K562 (cell line): ENCODE measurements around the gene JAKMIP1. TPM values are rescaled to one million over a fixed set of nuclear protein-coding genes. Genes with fewer than 3 reads are reported as not detected.

Experiments used
- ATAC-seq: fragments of 200-7000 bp; cut with Tn5 transposase; 3 replicates; pipeline ENCODE4 v1.9.1; 2020; ENCODE audit warnings: moderate library complexity
- BruUV-seq: library from RNA; stranded (reverse); fragments of 400-500 nt; replicated peaks from 2 replicates; lab custom pipeline; 2021; lab: Mats Ljungman, UMichigan
- CTCF ChIA-PET: fragments of 300-600 bp; formaldehyde crosslinking; extraction: SDS; loops from one replicate; lab custom pipeline; 2021; ENCODE audit warnings: low intra/inter-chr PET ratio; lab: Yijun Ruan, JAX
- POLR2A ChIA-PET: fragments of 300-600, 350-650 bp; sonication (Branson Sonifier 250); formaldehyde crosslinking; extraction: SDS; loops from one replicate; lab custom pipeline; 2021; ENCODE audit warnings: antibody characterized with exemption, inconsistent platforms; lab: Yijun Ruan, JAX
- DNase-seq, 4 experiments: peaks; one replicate each; pipeline versions ENCODE4 v3.0.0 to v3.0.0-alpha.2; 2011 to 2018; ENCODE audit warnings: low spot score in 3 of 4, mixed read lengths in 3 of 4; ENCODE audit errors: extremely low read depth in 1 of 4
- FAIRE-seq: peaks from 2 replicates; lab custom pipeline; 2011; peaks lifted over from hg19 to GRCh38; lab: Jason Lieb, UNC
- H2AFZ ChIP-seq: 2 replicates; pipeline ENCODE4 v1.6.0; 2011; ENCODE audit warnings: low read depth, low read length, control low read depth, inconsistent platforms
- H3K27ac ChIP-seq: fragments of 200-600 bp; 3 replicates; pipeline ENCODE4 v1.8.0; 2011; ENCODE audit warnings: low read depth, mild to moderate bottlenecking, control low read depth, inconsistent platforms, low read length, moderate library complexity, mixed read lengths; ENCODE audit errors: extremely low read depth
- H3K27me3 ChIP-seq, 2 experiments: fragments of 300-600 bp in 1 of 2; 2 replicates in 1 of 2; 3 replicates in 1 of 2; pipeline versions ENCODE4 v1.6.0 to v1.8.0; 2011; ENCODE audit warnings: inconsistent platforms in 2 of 2, low read length in 2 of 2, mild to moderate bottlenecking in 1 of 2, mixed read lengths in 1 of 2, moderate library complexity in 1 of 2; ENCODE audit not compliant: control insufficient read depth in 2 of 2, insufficient read depth in 2 of 2
- H3K36me3 ChIP-seq: fragments of 300-600 bp; 3 replicates; pipeline ENCODE4 v1.8.0; 2011; ENCODE audit warnings: mild to moderate bottlenecking, low read length, inconsistent platforms; ENCODE audit not compliant: control insufficient read depth, insufficient read depth
- H3K4me1 ChIP-seq, 2 experiments: fragments of 200-600 bp in 1 of 2; replicated peaks in 1 of 2; 2 replicates in 1 of 2; 3 replicates in 1 of 2; pipeline versions ENCODE4 v1.5.1 to v1.8.0; 2011; ENCODE audit warnings: inconsistent platforms in 2 of 2, low read length in 2 of 2, mild to moderate bottlenecking in 1 of 2, mixed read lengths in 1 of 2, moderate library complexity in 1 of 2; ENCODE audit not compliant: control insufficient read depth in 2 of 2, insufficient read depth in 2 of 2
- H3K4me2 ChIP-seq: 2 replicates; pipeline ENCODE4 v1.6.1; 2011; ENCODE audit warnings: low read length, control low read depth, inconsistent platforms, mixed read lengths; ENCODE audit not compliant: insufficient read depth
- H3K4me3 ChIP-seq: fragments of 200-600 bp; sonication (generic), shearing (Covaris generic); 2 replicates; pipeline ENCODE4 v1.5.1; 2016; ENCODE audit warnings: control low read depth, inconsistent platforms
- H3K79me2 ChIP-seq: fragments of 200-600 bp; 3 replicates; pipeline ENCODE4 v1.8.0; 2011; ENCODE audit warnings: low read length, inconsistent platforms; ENCODE audit not compliant: control insufficient read depth, insufficient read depth
- H3K9ac ChIP-seq, 2 experiments: 2 replicates each; pipeline versions ENCODE4 v1.6.0 to v1.6.1; 2011; ENCODE audit warnings: low read depth in 2 of 2, low read length in 2 of 2, control low read depth in 1 of 2, inconsistent platforms in 1 of 2, mild to moderate bottlenecking in 1 of 2, mixed read lengths in 1 of 2; ENCODE audit not compliant: insufficient read depth in 1 of 2
- H3K9me1 ChIP-seq: one replicate; pipeline ENCODE4 v1.6.0; 2011; ENCODE audit warnings: inconsistent platforms, mild to moderate bottlenecking, low read length, moderate library complexity; ENCODE audit not compliant: control insufficient read depth, insufficient read depth
- H3K9me3 ChIP-seq: replicated peaks from 2 replicates; pipeline ENCODE4 v1.5.1; 2011; ENCODE audit warnings: low read depth, low read length, inconsistent platforms; ENCODE audit not compliant: control insufficient read depth, insufficient read depth
- H4K20me1 ChIP-seq: replicated peaks from 2 replicates; pipeline ENCODE4 v1.6.1; 2011; ENCODE audit warnings: low read length, inconsistent platforms, mixed read lengths; ENCODE audit not compliant: control insufficient read depth, insufficient read depth
- ARHGAP35 ChIP-seq: fragments of 450-650 bp; IDR thresholded peaks from 2 replicates; pipeline ENCODE4 v1.6.1; 2018; ENCODE audit not compliant: partially characterized antibody
- FOXJ3 ChIP-seq: sonication (generic); formaldehyde crosslinking; IDR thresholded peaks from 2 replicates; pipeline ENCODE4 v1.4.0; 2020; ENCODE audit warnings: mild to moderate bottlenecking, missing genetic modification reagents
- NCOA1 ChIP-seq: fragments of 450-650 bp; IDR thresholded peaks from 2 replicates; pipeline ENCODE4 v1.6.1; 2016; ENCODE audit warnings: low read depth
- NFE2 ChIP-seq: IDR thresholded peaks from 2 replicates; pipeline ENCODE4 v1.6.1; 2014; ENCODE audit warnings: antibody characterized with exemption, low read depth
- NONO ChIP-seq, 2 experiments: fragments of 200-400 bp in 1 of 2; fragments of 450-650 bp in 1 of 2; formaldehyde crosslinking in 1 of 2; IDR thresholded peaks; 2 replicates each; pipeline ENCODE4 v1.6.1; 2017; ENCODE audit warnings: low read depth in 2 of 2, mild to moderate bottlenecking in 2 of 2, moderate library complexity in 2 of 2, low read length in 1 of 2
- PURB ChIP-seq: sonication (generic); formaldehyde crosslinking; IDR thresholded peaks from 2 replicates; pipeline ENCODE4 v1.9.0; 2021; ENCODE audit warnings: low read depth, mild to moderate bottlenecking, missing genetic modification reagents
- WGBS: fragments of 100-300 bp; shearing (Covaris generic); methylation state at CpG from one replicate; pipeline ENCODE4 v1.1.6; 2016; ENCODE audit warnings: low coverage, mixed read lengths; ENCODE audit not compliant: insufficient coverage; ENCODE audit errors: missing lambda C conversion rate; 5-methylcytosine and 5-hydroxymethylcytosine counted together
- in situ Hi-C: fragments of 300-500 bp; cut with MboI; formaldehyde crosslinking; loops from 4 replicates; pipeline ENCODE4 v1.15.0; 2018; ENCODE audit warnings: inconsistent platforms, mixed read lengths
- intact Hi-C: fragments of 100-400 bp; cut with micrococcal nuclease; formaldehyde crosslinking; loops from 2 replicates; pipeline ENCODE4 v1.14.2; 2022
- polyA plus RNA-seq, 8 experiments: library from polyadenylated mRNA; depleted of rRNA in 4 of 8; stranded (reverse) in 5 of 8; unstranded in 3 of 8; fragments of >200 nt; fragmentation: Nextera tagmentation in 2 of 8; fragmentation: Illumina TruSeq in 1 of 8; extraction: Ambion mirVana in 2 of 8; extraction: Trizol in 1 of 8; gene quantifications; 2 replicates each; pipeline versions ENCODE4 v1.2.1 to v1.2.3, GENCODE V29; 2011 to 2014; ENCODE audit warnings: inconsistent platforms in 1 of 8, missing spikeins in 1 of 8
- total RNA-seq, 7 experiments: library from RNA; depleted of rRNA in 6 of 7; stranded (reverse); fragments of >200 nt in 6 of 7; fragmentation: Illumina TruSeq in 2 of 7; extraction: Trizol in 2 of 7; gene quantifications; 2 replicates each; pipeline versions ENCODE4 v1.2.1 to v1.2.3, GENCODE V29; 2011 to 2021; ENCODE audit warnings: low replicate concordance in 1 of 7
- TF ChIP-seq, protein P1 (sequence below): fragments of 250-450 bp; sonication (Bioruptor Pico); IDR thresholded peaks from 2 replicates; pipeline ENCODE4 v1.9.0; 2021; ENCODE audit warnings: mild to moderate bottlenecking
- TF ChIP-seq, protein P2 (sequence below): fragments of 450-650 bp; formaldehyde crosslinking; IDR thresholded peaks from 2 replicates; pipeline ENCODE4 v1.4.0; 2022; ENCODE audit warnings: mild to moderate bottlenecking, moderate library complexity
- TF ChIP-seq, protein P3 (sequence below): fragments of 150-350 bp; conservative IDR thresholded peaks from 2 replicates; pipeline ENCODE4 v1.6.1; 2014; ENCODE audit warnings: low read length

JAKMIP1 gene
- total and polyA plus RNA-seq, 9 of the 15 experiments (the other 6 are each of a cell fraction or from before 2014, with no cell fraction given) = not detected

DNA sequence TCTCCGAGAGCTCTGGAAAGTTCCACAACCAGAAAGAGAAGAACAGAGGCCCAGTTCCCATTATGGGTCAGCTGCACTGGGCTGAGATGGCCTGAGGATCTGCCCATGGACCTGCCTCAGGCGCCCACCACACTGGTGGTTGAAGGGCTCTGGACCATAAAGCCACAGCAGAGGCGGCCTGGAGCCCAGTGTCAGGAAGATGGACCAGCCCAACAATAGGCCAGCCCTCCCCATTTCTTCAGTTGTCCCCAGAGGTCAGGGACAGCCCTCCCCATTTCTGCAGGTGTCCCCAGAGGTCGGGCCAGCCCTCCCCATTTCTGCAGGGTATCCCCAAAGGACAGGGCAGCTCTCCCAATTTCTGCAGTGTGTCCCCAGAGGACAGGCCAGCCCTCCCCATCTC is 144.9 kb downstream of the JAKMIP1 start:
- BruUV-seq = no TSS peak
- ChIA-PET CTCF (no interaction called here), POLR2A (no interaction called here)
- Histone ChIP-seq H3K4me2 (no peak overlapping the region), H3K4me3 (no peak overlapping the region), H3K79me2 (no peaks in the 10 kb centered on the region), H3K36me3 (no peaks in the 10 kb centered on the region), H2AFZ (no peak overlapping the region), H3K4me1 (no peaks in the 10 kb centered on the region), H3K27ac (no peak overlapping the region), H3K27me3 (peaks cover 4 to 10% of the 10 kb centered on the region in 2 experiments; a peak in 2 of 5 replicates), H3K9me1 (no peaks in the 10 kb centered on the region), H3K9me3 (no peaks in the 10 kb centered on the region; the same call in 1 of the 2 replicates), H4K20me1 (no peaks in the 10 kb centered on the region), H3K9ac (no peak overlapping the region)
- in situ Hi-C loops = no loop called here
- FAIRE-seq (no peak), ATAC-seq (no peak), DNase-seq (no peak)
- TF ChIP-seq PURB (no peak), ARHGAP35 (no peak), NFE2 (no peak), NONO (IDR thresholded peaks at IDR 0.05; ENCODE audit: low read depth in 2 of 2, low read length in 1 of 2) (no peak), FOXJ3 (no peak), NCOA1 (no peak)
- TF ChIP-seq, protein P1, sequence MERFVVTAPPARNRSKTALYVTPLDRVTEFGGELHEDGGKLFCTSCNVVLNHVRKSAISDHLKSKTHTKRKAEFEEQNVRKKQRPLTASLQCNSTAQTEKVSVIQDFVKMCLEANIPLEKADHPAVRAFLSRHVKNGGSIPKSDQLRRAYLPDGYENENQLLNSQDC (CRISPR knock-in tag) = no peak
- TF ChIP-seq, protein P2, sequence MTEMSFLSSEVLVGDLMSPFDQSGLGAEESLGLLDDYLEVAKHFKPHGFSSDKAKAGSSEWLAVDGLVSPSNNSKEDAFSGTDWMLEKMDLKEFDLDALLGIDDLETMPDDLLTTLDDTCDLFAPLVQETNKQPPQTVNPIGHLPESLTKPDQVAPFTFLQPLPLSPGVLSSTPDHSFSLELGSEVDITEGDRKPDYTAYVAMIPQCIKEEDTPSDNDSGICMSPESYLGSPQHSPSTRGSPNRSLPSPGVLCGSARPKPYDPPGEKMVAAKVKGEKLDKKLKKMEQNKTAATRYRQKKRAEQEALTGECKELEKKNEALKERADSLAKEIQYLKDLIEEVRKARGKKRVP (CRISPR knock-in tag) = no peak
- TF ChIP-seq, protein P3, sequence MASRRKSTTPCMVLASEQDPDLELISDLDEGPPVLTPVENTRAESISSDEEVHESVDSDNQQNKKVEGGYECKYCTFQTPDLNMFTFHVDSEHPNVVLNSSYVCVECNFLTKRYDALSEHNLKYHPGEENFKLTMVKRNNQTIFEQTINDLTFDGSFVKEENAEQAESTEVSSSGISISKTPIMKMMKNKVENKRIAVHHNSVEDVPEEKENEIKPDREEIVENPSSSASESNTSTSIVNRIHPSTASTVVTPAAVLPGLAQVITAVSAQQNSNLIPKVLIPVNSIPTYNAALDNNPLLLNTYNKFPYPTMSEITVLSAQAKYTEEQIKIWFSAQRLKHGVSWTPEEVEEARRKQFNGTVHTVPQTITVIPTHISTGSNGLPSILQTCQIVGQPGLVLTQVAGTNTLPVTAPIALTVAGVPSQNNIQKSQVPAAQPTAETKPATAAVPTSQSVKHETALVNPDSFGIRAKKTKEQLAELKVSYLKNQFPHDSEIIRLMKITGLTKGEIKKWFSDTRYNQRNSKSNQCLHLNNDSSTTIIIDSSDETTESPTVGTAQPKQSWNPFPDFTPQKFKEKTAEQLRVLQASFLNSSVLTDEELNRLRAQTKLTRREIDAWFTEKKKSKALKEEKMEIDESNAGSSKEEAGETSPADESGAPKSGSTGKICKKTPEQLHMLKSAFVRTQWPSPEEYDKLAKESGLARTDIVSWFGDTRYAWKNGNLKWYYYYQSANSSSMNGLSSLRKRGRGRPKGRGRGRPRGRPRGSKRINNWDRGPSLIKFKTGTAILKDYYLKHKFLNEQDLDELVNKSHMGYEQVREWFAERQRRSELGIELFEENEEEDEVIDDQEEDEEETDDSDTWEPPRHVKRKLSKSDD = no peak
- 14% methylated on average over 3 of the region's 4 CpGs for WGBS
- intact Hi-C loops = no loop called here
